NK-92 (cell line): ENCODE results near the gene POU6F2.

Experiments
- DNase-seq: peaks from one replicate; lab custom pipeline; 2025; ENCODE audit not compliant: unreplicated experiment; lab: John Stamatoyannopoulos, UW

POU6F2 gene

DNA sequence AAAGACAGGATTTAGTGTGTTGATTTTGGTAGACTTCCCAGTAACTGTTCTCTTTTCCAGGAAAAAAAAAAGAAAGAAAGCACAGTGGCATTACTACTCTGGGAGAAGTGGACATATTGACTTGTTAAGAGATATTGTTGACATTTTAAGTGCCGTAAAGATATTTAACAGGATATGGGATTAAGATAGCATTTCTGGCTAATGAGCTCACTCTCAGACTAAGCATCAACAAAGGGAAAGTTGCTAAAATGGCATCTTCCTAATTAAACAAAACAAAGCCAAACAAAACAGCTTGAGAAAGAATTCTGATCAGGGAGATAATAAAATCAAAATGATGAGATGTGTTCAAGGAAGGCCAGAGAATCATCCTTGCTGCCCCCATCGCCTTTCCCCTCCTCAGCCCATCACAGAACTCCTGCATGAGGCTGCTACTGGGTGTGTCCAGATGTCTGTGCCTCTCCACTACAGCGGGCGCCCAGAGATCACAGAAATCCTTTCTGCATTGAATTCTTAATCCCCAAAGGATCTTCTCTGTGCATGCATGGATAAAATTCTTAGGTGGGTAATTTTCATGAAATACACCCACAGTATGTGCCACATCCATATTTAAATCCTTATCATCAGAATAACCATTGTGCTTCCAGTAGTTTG, 270.5 kb downstream of the POU6F2 start:
- DNase-seq = no peak

DNA sequence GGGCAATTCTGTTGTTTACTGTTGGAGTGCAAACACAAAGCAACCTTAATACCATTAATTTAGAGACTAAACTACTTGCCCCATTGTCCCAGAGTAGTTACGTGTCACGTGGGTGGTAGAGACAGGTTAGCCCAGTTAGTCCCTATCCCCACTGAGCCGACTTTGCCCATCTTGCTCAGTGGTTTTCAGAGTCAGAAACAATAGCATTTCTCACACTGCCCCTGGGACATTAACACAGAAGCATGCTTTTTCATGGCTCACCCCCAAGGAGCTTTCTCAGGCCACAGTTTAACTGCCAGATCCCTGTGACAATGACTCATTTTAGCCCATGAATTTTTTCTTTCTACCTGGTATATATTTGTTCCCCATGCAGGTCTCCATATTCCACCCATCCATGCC, 271.0 kb downstream of the POU6F2 start:
- DNase-seq = no peak

DNA sequence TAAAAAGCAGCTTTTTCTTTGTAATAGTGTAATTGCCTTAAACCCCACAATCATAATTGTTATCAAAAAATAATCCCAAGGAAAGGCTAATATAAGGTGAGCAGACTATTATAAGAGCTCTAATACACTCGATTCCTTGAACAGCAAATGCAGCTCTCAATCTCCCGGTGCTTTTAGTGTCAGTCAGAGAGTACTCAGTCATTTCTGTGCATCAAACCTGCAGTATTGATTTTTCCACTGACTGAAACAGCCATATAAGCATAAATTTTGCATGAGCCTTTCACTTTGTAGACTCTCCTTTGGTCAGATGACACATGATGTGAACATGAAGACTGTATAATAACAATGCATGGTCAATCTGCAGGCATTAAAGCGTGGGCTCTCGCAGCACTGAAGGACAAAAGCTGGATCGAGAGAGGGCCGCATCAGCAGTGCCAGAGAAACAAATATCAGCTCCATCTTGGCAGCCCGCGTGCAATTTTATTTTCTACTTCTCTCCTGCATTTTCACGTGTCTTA, 272.0 kb downstream of the POU6F2 start:
- no peak for DNase-seq

DNA sequence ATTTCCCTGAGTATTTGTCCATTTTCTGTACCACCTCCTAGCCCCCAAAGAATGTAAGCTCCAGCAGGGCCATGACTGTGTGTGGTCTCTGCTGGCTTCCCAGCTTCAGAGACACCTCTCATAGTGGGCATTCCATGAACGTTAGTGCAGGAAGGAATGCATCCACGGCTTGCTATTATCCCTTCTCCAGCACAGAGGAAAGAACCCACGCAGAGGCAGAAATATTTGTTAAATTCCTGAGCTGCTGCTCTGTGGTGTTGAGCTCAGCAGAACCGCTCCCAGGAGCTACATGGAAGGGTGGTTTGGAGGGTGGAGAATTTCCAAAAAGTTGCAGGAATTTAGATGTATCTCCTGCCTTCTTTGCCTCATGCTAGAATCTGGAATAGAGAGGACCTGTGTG, 275.2 kb downstream of the POU6F2 start:
- DNase-seq = no peak

DNA sequence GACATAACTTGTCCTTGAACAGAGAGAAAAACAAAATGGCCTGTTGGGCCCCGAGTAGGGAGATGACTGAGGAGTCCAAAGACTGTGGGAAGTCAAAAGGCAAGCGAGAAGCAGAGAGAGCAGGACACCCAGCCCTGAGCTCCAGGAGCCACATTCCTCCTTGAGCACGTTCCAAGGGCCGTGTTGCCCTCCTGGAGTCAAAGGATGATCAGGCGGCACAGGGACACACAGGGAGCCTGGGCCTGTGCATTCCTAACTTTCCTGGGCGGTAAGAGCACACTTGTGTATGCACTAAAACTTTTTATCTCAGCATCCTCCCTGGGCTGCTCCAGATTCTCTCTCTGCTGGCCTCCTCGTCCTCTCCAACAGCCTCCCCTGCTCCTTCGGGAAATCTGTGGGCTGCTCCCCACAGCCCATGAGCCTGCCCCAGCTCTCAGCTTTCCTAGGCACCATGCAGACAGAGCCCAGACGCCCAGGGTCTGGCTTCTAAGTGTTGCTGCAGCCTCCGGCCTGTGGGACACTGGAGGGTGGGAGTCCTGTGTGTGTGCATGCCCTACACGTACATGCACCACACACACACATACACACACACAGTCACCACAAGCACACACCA, 281.8 kb downstream of the POU6F2 start:
- no peak for DNase-seq

DNA sequence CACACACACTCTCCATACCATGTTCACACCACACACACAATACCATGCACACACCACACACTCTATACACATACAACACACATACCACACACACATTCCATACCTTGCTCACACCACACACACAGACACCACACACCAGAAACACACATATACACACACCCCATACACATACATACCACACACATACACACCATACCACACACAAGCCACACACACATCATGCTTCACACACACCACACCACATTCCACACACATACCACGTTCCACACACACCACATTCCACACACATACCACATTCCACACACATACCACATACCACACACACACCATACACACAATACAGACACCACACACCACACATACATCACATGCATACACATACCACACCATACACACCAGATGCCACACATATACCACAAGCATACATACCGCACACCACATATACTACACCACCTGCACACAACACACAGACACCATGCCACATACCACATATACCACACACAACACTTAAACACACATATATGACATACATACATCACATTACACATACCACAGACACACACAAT, 282.7 kb downstream of the POU6F2 start:
- no peak for DNase-seq

DNA sequence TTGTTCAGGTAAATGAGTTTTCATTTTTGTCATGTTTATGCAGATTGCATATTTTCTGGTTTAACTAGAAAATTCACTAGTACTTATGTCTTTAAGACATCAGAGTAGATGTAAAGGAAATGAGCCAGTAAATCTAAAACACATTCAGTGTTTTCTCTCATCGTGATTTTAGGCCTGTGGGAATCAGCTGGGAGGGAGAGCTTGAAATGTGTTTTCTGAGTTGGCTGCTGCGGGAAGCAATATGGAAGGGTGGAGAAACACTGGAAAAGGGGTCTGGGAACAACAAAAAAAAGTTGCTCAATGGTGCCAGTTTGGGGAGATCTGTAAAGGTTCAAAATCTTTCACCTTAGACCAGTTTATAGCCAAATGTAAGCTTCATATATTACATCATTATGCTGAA, 284.1 kb downstream of the POU6F2 start:
- no peak for DNase-seq

DNA sequence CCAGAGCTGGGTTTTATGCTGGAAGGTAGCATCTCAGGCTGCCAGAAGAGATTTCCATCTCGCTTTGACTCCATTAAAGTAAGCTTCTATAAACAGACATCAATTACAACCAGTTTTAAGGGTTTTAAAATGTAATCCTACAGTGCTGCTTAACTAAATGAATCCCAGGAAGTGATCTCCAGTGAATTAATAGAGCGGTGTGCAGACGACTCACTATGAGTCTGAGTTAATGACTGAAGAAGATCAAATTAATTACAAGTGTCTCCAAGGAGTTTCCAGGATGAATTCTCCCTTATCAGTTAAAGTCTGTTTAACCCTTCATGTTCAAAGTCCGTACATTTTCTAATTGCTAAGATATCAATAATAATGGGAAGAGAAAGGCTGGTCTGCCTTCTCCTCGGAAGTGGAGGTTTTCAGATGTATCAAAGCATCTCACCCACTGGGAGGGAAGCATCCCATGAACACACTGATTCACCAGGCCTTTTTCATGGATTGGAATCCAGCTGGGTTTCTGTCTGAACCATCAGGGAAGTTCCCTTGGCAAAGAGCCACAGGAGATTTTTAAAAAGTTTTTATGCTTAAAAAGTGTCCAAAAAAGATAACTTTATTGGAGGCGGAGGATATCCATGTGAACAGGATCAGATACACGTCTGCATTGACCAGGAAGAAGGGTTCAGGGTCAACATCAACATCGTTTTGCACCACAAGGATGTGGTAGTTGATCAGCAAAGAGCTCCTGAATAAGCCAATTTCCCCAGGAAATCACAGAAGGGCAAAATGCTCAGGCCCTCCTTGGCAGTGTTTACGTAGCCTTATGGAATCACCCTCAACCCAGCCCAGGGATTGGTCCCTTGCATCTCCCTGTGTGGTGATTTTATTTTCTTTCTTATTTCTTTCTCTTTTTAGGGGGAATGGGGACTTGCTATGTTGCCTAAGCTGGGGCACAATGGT, 288.2 kb downstream of the POU6F2 start:
- DNase-seq = no peak

DNA sequence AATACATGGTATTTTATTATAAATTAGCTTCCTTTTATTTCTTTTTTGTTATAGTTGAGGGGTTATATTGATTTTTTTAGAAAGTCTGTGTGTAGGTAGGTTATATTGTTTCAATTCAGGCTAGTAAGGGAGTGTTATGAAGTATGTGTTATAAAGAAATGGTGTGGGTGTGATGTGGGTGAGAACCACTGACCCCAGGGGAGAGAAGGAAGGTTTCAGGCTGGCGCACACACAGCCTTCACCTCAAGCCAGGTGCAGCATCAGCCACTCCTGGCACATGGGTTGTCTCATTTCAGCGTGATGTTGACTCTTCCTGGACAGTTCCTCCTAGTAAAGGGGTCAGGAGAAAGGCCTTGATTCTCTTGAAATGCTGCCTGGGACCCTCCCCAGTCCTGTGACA, 291.3 kb downstream of the POU6F2 start:
- no peak for DNase-seq

DNA sequence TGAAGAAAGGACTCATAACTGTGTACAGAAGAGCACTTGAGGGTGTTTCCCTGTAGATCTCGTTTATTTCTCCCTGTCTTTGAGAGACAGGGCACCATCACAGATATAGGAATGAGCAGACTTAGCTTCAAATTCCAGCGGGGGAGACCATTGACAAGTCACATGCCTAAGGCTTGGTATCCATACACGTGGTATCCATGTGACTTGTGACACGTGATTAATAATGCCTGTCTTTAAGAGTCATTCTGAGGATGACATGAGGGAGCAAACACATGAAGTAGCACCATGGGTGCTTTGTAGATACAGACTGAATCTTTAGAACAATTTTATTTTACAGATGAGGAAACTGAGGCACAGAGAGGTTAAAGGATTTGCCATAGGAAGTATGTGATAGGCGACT, 292.3 kb downstream of the POU6F2 start:
- DNase-seq = no peak

DNA sequence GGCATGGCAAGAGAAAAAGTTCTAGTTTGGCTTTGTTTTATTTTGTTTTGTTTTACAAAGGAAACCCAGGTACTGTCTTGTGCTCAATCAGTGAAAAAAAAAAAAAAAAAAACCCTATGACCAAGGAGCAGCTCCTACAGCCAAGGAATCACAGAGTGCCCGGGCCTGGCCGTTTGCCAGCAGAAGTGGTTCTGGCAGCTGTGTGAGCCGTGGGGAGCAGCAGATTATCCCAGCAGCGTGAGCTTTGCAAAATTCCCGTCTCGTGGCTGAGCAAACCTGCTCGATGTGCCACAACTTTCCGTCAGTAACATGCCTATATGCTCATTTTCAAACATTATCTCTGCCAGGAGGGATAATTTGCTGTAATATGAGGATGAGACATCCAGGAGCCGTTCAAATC, 293.7 kb downstream of the POU6F2 start:
- no peak for DNase-seq

DNA sequence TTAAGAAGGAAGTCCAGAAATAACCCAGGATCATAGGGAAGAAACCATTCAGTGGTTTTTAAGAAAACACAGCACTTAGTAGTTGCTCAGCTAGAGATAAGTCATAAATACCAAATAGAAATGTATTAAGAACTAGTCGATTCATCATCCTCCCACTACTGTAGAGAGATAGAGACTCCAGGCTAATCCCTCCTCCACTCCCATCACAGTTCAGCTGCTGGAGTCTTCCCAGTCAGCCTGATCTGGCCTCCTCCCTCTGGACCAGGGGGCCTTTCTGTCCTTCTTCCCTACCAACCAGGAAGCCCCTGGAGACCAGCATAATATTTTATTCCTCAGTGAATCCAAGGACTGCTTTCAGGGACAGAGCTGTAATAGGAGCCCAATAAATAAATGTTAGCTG, 294.4 kb downstream of the POU6F2 start:
- no peak for DNase-seq

DNA sequence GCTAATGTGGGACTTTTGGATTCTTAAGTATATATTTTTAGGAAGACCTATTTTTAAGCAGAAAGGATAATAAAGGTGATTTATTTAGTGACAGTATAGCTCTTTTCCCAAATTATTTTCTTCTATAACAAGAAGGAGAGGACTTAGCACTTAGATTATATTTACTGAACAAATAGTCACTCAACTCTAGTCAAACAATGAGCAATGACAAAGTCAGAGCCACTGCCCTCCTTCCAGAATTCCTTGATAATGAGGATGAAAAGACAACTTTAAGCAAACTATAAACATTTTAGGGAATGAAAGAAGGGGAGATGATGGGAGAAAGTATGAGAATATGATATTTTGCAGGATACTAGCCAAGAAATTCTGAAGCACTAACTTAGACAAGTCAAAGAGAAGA, 295.0 kb downstream of the POU6F2 start:
- DNase-seq = no peak

DNA sequence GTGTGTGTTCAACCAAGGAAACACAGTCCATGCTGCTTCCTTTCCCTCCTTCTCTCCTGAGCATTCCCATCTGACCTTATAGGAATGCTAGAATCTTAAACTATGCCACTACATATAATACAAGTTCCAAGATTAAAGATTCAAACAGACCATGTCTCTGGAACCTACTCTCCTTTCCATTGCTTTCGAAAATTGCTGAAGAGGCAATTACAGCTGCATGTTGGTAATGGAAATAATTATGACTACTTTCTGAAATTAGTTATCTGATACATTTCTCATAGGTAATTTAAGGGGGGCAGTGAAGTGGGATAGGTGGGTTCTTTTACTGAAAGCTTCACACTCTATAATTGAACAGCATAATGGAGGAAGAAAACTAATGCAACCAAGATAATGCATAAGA, 302.6 kb downstream of the POU6F2 start:
- no peak for DNase-seq

DNA sequence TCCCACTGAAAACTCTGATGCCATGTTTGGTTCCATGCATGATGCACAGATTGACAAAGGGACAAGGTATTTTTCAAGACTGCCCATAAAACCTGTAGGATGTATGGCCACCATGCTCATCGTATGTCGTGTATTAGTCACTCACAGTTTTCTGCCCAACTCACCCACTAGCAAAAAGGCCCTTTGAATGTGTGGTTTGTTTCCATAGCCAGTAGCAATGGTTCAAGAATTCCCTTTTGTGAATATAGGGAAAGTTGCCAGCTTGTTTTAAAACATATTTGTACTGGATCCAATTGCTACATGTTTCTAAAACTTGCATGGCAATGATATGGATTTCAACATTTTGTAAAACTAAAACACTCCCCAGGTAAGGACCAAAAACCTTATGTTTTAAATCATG, 307.5 kb downstream of the POU6F2 start:
- no peak for DNase-seq

DNA sequence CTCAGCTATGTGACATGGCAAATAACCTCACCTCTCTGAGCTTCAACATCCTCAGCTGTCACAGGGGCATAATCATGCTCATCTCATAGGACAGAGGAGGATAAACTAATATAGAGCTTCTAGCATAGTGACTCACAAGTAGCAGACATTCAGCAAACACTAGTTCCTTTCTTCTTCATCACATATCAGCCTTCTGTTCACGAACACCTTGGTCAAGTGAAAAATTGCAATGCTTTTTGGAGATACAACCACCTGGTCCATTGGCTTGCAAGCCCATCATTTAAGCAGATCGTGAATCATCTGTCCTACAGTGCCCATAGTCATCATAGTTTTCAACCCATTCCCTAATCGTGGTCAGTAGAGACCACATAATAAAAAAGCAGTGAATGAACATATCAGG, 310.6 kb downstream of the POU6F2 start:
- no peak for DNase-seq

DNA sequence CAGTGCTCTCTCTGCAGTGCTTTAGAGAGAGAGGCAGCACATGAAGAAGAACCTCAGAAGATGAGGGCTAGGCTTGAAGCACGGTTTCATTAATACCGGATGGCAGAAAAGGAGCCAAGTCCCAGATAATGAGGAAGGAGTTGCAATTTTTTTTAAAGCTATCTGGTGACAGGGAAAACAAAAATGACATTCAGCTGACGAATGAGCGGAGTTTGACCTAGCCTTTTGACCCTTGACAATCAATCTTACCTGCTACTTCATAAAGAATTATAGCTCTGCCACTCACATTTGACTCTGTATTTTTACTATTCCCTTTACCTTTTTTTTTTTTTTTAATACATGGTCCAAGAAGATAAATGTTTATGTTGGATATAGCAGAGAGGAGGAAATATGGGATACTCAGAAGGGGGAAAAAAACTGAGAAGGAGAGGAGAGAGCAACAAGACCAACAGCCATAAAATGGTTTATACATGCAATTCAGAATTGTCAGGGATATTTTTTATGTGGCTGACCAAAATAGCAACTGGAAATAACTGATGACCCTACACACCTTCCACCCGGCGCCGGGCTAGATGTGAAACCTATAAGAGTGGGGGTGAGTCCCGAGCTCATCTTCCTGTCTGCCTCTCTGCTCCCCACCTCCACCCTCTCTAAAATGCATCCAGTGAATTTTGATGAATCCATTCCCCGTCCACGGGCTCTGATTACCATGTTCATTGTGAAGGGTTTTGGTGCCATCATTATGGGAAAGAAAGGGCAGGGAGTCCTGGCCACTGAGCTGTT, 314.1 kb downstream of the POU6F2 start:
- no peak for DNase-seq

DNA sequence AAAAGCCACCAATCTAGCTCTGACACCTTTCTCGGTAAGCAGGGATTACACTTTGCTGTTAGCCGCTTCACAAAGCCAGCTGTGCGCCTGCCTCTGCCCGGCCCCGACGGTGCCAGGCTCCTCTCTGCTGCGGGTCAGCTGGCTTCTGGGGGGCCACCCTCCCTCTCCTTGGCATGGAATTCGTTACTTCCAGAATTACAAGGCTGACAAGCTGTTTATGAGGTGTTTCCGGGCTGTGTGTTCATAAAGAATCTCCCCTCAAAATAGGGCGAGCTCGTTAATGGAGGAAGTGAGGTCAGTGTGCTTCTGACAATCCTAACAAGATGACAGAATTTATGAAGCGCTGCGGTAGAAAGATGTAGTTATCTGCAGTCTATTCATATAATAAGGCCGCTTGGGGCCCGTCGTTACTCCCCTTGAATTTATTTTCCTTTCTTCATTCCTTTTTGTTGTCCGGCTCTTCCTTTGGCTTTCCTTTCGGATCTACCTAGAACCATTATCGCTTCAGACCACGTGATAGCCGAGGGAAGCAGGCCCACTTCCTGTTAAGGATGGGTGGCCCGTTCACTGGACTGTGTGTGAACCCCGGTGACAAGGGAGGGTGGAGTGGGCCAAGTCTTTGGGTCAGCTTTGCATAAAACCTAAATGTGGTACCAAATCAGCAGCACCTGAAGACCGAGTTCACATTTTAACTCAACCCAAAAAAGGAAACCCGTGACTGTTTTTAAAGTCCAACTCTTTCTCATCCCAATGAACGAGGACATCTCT, 315.5 kb downstream of the POU6F2 start:
- no peak for DNase-seq

DNA sequence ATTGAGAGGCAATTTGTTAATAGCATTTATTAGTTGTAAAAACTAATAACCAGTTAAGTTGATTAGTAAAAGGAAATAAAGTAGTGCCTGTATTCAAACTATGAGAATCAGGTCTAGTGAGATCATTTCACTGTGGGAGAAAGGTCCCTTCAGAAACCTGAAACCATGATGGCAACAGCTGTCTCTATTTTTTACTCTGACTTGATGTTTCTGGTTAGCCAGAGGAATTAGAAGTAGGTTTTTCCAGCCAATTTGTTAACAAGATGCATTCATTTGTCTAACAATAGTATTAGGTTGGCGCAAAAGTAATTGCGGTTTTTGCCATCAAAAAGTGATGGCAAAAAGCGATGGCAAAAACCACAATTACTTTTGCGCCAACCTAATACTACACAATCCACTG, 316.3 kb downstream of the POU6F2 start:
- DNase-seq = no peak

DNA sequence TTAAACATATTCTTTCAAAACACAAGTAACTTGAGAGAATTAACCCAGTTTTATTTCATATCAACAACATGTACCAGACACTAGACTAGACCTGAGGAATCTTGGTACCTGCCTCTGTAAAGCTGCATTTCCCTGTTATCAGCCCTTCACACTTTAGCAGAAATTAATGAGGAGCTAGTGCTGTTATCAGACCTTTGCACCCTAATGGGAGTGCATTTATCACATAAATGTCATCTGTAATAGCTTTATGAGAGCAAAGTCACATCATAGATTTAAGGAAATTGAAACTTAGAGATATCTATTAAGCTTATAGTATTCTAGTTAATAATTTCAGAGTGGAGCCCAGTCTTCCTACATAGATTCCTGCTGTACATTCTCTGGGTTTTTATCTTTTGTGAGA, 318.1 kb downstream of the POU6F2 start:
- DNase-seq = no peak
